ENCODE results near the gene USH2A.

GRCh38 chr1:215667761-215668160 is 755.5 kb downstream of the USH2A start:
- TF ChIP-seq CTCF (conservative IDR thresholded peaks at IDR 0.05; ENCODE audit: low read length): no peak
- TF ChIP-seq EZH2phosphoT487 (IDR thresholded peaks at IDR 0.05; ENCODE audit: borderline replicate concordance): no peak
